ENCODE data around the gene RASGEF1C.

Gene RASGEF1C

DNA sequence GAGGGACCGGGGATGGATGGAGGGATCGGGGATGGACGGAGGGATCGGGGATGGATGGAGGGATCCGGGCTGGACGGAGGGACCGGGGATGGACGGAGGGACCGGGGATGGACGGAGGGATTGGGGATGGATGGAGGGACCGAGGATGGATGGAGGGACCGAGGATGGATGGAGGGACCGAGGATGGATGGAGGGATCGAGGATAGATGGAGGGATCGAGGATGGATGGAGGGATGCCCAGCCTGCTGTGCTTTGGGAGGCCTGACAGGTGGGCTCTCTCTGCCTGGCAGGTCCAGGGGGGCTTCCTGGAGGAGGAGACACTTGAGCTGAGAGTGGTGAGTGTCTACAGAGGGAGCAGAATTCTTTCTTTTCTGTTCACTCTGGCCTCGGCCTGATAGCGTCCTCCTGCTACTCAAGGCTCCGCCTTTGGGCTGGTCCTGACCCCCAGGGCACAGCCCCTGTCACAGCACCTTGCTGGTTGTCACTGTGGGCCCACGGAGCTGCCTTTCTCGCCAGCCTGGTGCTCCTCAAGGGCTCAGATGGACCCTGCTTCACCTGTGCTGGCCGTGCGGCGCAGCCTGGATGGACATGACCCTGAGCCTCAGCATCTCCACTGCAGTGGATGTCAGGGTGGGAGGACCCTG, 95.2 kb downstream of the RASGEF1C start:
- peaks cover 11% of the 10 kb centered on the region; the same call in 1 of the 2 replicates for H3K4me1 ChIP-seq (ENCODE audit: control insufficient read depth, insufficient read depth, low read length)
- no peaks in the 10 kb centered on the region for H3K36me3 ChIP-seq (ENCODE audit: control insufficient read depth, insufficient read depth, low read length)
- H3K27ac ChIP-seq (ENCODE audit: low read depth, low read length) = no peak overlapping the region
- H3K9me3 ChIP-seq (ENCODE audit: control insufficient read depth, insufficient read depth, low read depth, low read length) = no peaks in the 10 kb centered on the region
- no peak overlapping the region for H3K4me3 ChIP-seq (ENCODE audit: low read depth, low read length)
- H3K9ac ChIP-seq (ENCODE audit: low read length) = no peak overlapping the region
- H3K27me3 ChIP-seq (ENCODE audit: control insufficient read depth, insufficient read depth, low read length) = no peaks in the 10 kb centered on the region

DNA sequence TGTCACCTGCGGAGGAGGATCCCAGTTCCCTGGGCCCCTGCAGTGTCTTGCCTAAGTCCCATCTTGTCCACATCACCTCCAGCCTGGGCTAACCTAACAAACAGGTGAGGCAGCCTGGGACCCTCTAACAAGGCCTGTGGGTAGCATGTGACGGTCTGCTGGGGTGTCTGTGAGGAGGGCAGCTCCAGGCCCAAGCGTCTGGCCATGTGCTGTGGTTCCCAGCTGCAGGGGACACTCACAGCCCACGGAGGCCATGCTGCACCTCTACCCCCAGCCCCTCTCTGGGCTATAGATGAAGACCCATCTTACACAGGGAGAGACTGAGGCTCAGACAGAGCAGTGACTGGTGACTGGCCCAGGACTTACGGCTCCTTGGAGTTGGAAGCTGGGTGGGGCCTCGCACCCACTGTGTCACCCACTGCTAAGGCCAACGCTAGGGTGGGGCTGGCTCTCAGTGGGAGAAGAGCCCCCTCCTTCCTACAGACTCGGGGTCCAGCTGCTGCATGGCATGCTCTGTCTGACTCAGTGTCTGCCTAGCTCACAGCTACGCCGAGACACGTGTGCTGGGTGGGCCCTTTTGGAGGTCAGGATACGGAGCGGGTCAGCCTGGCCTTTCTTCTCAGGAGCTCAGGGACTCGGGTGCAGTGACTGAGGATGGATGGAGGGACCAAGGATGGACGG, 96.7 kb downstream of the RASGEF1C start:
- Histone ChIP-seq H3K36me3 (ENCODE audit: control insufficient read depth, insufficient read depth, low read length) (no peaks in the 10 kb centered on the region), H3K27me3 (ENCODE audit: control insufficient read depth, insufficient read depth, low read length) (no peaks in the 10 kb centered on the region), H3K9me3 (ENCODE audit: control insufficient read depth, insufficient read depth, low read depth, low read length) (peaks cover 9% of the 10 kb centered on the region), H3K4me3 (ENCODE audit: low read depth, low read length) (no peak overlapping the region), H3K27ac (ENCODE audit: low read depth, low read length) (no peak overlapping the region), H3K4me1 (ENCODE audit: control insufficient read depth, insufficient read depth, low read length) (peaks cover 11% of the 10 kb centered on the region; the same call in 1 of the 2 replicates), H3K9ac (ENCODE audit: low read length) (no peak overlapping the region)

DNA sequence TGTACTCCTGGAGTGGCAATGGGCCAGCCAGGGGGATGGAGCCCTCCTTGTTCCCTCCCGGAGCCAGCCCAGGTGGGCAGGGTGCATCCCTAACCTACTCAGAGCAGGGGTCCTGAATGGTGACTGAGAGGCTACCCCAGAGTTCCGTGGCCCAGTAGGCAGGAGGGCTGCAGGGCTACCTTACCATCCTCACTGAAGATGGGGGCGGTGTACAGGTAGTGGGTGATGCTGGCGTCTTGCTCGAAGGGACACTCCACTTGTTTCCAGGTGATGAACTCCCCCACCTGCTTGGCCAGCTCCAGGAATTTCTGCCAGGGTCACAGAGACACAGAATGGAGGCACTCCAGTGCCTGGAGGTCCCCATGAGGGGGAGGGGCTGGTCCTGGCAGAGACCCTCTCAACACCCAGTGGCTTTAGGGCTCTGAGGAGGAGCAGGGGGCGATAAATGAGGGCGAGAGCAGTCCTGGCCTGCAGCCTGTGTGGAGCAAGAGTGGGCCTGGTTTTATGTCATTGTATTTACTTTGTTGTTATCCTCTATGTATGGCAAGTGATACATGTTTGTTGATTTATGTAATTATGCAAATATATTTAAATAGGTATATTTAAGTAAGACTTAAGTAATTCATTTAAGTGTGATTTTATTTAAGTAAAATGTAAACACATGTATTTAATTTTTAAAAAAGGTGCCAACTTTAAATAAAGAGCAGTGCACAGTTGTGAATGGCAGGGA, 97.6 kb downstream of the RASGEF1C start:
- Histone ChIP-seq H3K27ac (ENCODE audit: low read depth, low read length) (no peak overlapping the region), H3K27me3 (ENCODE audit: control insufficient read depth, insufficient read depth, low read length) (no peaks in the 10 kb centered on the region), H3K36me3 (ENCODE audit: control insufficient read depth, insufficient read depth, low read length) (no peaks in the 10 kb centered on the region), H3K9ac (ENCODE audit: low read length) (no peak overlapping the region), H3K9me3 (ENCODE audit: control insufficient read depth, insufficient read depth, low read depth, low read length) (peaks cover 18% of the 10 kb centered on the region), H3K4me3 (ENCODE audit: low read depth, low read length) (no peak overlapping the region), H3K4me1 (ENCODE audit: control insufficient read depth, insufficient read depth, low read length) (peaks cover 9% of the 10 kb centered on the region; the same call in 1 of the 2 replicates)

DNA sequence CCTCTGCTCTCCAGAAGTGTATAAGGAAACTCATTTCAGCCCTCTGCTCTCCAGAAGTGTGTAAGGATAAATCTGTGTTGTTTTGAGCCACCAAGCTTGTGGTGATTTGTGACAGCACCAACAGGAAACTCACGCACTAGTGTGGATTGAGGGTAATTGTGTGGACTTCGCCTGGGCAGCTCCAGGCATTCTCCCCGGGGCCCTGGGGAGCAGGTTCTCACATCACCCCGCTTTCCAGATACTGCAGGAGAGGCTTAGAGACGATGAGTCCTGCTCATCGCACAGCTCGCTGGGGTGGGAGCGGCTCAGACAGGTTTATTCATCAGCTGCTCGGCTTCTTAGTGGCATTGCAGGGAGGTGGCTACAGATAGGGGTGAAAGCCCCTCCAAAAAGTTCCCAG, 99.1 kb downstream of the RASGEF1C start:
- Histone ChIP-seq H3K4me1 (ENCODE audit: control insufficient read depth, insufficient read depth, low read length) (0 out of 2 replicates have a peak, but pooled peaks cover 4% of the 10 kb centered on the region), H3K36me3 (ENCODE audit: control insufficient read depth, insufficient read depth, low read length) (no peaks in the 10 kb centered on the region), H3K27ac (ENCODE audit: low read depth, low read length) (no peak overlapping the region), H3K27me3 (ENCODE audit: control insufficient read depth, insufficient read depth, low read length) (no peaks in the 10 kb centered on the region), H3K4me3 (ENCODE audit: low read depth, low read length) (no peak overlapping the region), H3K9me3 (ENCODE audit: control insufficient read depth, insufficient read depth, low read depth, low read length) (peaks cover 26% of the 10 kb centered on the region), H3K9ac (ENCODE audit: low read length) (no peak overlapping the region)

DNA sequence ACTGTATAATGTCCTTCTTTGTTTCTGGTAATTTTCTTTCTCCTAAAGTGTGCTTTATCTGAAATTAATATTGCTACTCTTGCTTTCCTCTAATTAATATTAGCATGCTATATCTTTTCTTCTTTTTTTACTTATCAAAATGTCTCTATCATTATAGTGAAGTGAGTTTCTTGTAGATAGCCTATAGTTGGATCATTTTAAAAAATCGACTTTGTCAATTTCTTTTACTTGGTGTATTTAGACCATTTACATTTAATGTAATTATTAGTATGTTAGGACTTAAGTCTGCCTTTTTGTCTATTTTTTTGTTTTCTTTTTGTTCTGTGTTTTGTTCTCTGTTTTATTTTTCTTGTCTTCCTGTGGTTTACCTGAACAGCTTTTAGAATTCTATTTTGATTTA, 102.0 kb downstream of the RASGEF1C start:
- H3K36me3 ChIP-seq (ENCODE audit: control insufficient read depth, insufficient read depth, low read length) = no peaks in the 10 kb centered on the region
- H3K4me3 ChIP-seq (ENCODE audit: low read depth, low read length) = no peak overlapping the region
- no peak overlapping the region for H3K9ac ChIP-seq (ENCODE audit: low read length)

DNA sequence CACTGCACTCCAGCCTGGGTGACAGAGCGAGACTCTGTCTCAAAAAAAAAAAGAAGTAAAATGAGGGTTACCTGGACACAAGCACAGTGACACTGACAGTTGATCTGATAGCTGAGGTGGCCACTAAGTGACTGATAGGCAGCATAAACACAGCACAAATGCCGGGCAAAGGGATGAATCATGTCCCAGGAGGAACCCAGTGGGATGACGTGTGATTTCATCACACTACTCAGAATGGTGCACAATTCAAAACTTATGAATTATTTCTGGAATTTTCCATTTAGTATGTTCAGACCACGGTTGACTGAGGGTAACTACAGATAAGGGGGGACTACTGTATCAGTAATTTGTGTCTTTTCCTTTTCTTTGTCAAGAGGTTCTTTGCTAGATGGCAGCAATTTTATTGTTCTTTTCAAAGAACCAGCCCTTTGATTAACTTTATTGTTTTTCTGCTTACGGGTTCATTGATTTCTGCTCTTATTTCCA, 103.1 kb downstream of the RASGEF1C start:
- Histone ChIP-seq H3K9me3 (ENCODE audit: control insufficient read depth, insufficient read depth, low read depth, low read length) (peaks cover 26% of the 10 kb centered on the region), H3K9ac (ENCODE audit: low read length) (no peak overlapping the region), H3K4me3 (ENCODE audit: low read depth, low read length) (no peak overlapping the region), H3K4me1 (ENCODE audit: control insufficient read depth, insufficient read depth, low read length) (no peaks in the 10 kb centered on the region), H3K27ac (ENCODE audit: low read depth, low read length) (no peak overlapping the region), H3K36me3 (ENCODE audit: control insufficient read depth, insufficient read depth, low read length) (no peaks in the 10 kb centered on the region), H3K27me3 (ENCODE audit: control insufficient read depth, insufficient read depth, low read length) (no peaks in the 10 kb centered on the region)

More for the DNA sequence above, 102.0 kb downstream of the RASGEF1C start:
- H3K27ac ChIP-seq (ENCODE audit: low read depth, low read length) = no peak overlapping the region
- H3K27me3 ChIP-seq (ENCODE audit: control insufficient read depth, insufficient read depth, low read length) = no peaks in the 10 kb centered on the region
- peaks cover 26% of the 10 kb centered on the region for H3K9me3 ChIP-seq (ENCODE audit: control insufficient read depth, insufficient read depth, low read depth, low read length)
- 0 out of 2 replicates have a peak, but pooled peaks cover 4% of the 10 kb centered on the region for H3K4me1 ChIP-seq (ENCODE audit: control insufficient read depth, insufficient read depth, low read length)

DNA sequence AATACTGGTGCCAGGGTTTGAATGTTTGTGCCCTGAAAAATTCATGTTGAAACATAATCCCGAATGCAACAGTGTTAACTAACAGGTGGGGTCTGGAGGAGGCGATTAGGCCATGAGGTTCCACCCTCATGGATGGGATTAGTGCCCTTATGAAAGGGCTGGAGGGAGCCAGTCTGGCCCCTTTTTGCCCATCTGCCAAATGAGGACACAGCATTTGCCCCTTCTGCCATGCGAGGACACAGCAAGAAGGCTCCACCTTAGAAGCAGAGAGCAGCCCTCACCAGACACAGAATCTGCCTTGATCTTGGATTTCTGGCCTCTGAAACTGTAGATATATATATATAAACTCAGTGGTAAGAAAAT, 104.9 kb downstream of the RASGEF1C start:
- H3K9me3 ChIP-seq (ENCODE audit: control insufficient read depth, insufficient read depth, low read depth, low read length) = peaks cover 26% of the 10 kb centered on the region
- no peak overlapping the region for H3K4me3 ChIP-seq (ENCODE audit: low read depth, low read length)
- H3K36me3 ChIP-seq (ENCODE audit: control insufficient read depth, insufficient read depth, low read length) = no peaks in the 10 kb centered on the region

DNA sequence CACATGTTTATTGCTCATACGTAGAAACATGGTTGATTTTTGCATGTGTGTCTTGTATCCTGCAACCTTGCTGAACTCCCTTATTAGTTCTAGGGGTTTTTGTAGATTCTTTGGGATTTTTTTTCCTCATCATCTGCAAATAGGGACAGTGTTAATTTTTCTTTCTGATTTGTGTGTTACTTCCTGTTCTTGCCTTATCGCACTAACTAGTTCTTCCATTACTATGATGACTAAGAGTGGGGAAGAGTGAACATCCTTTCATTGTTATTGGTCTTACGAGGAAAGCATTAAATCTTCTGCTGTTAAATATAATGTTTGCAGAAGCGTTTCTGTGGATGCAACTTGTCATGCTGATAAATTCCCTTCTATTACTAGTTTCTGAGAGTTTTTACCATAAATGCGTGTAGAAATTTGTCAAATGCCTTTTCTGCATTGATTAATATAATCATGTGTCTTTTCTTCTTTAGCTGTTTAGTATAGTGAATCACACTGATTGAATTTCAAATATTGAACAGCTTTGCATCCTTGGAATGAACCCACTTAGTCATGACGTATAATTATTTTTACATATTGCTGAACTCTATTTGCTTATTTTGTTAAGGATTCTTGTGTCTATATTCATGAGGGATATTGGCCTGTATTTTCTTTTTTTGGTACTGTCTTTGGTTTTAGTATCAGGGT, 105.4 kb downstream of the RASGEF1C start:
- Histone ChIP-seq H3K27ac (ENCODE audit: low read depth, low read length) (no peak overlapping the region), H3K36me3 (ENCODE audit: control insufficient read depth, insufficient read depth, low read length) (no peaks in the 10 kb centered on the region), H3K4me3 (ENCODE audit: low read depth, low read length) (no peak overlapping the region), H3K4me1 (ENCODE audit: control insufficient read depth, insufficient read depth, low read length) (no peaks in the 10 kb centered on the region), H3K9ac (ENCODE audit: low read length) (no peak overlapping the region), H3K9me3 (ENCODE audit: control insufficient read depth, insufficient read depth, low read depth, low read length) (peaks cover 26% of the 10 kb centered on the region), H3K27me3 (ENCODE audit: control insufficient read depth, insufficient read depth, low read length) (no peaks in the 10 kb centered on the region)

More for the DNA sequence above, 104.9 kb downstream of the RASGEF1C start:
- Histone ChIP-seq H3K4me1 (ENCODE audit: control insufficient read depth, insufficient read depth, low read length) (no peaks in the 10 kb centered on the region), H3K27ac (ENCODE audit: low read depth, low read length) (no peak overlapping the region), H3K9ac (ENCODE audit: low read length) (no peak overlapping the region), H3K27me3 (ENCODE audit: control insufficient read depth, insufficient read depth, low read length) (no peaks in the 10 kb centered on the region)

DNA sequence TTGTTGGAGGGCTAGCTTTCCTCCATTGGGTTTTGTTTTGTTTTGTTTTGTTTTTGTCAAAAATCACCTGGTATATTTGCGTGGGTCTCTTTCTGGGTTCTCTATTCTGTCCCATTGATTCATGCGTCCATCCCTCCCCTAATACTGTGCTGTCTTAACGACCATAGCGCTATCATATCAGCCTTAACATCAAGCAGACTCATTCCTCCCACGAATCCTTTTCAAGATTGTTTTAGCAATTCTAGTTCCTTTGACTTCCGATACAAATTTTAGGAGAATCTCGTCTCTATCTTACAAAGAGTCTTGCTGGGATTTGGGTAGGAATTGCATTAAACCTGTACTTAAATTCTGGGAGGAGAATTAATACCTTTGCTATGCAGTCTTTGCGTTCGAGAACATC, 106.4 kb downstream of the RASGEF1C start:
- Histone ChIP-seq H3K27me3 (ENCODE audit: control insufficient read depth, insufficient read depth, low read length) (no peaks in the 10 kb centered on the region), H3K9ac (ENCODE audit: low read length) (no peak overlapping the region), H3K4me1 (ENCODE audit: control insufficient read depth, insufficient read depth, low read length) (no peaks in the 10 kb centered on the region), H3K9me3 (ENCODE audit: control insufficient read depth, insufficient read depth, low read depth, low read length) (peaks cover 19% of the 10 kb centered on the region), H3K27ac (ENCODE audit: low read depth, low read length) (no peak overlapping the region), H3K4me3 (ENCODE audit: low read depth, low read length) (no peak overlapping the region), H3K36me3 (ENCODE audit: control insufficient read depth, insufficient read depth, low read length) (no peaks in the 10 kb centered on the region)

DNA sequence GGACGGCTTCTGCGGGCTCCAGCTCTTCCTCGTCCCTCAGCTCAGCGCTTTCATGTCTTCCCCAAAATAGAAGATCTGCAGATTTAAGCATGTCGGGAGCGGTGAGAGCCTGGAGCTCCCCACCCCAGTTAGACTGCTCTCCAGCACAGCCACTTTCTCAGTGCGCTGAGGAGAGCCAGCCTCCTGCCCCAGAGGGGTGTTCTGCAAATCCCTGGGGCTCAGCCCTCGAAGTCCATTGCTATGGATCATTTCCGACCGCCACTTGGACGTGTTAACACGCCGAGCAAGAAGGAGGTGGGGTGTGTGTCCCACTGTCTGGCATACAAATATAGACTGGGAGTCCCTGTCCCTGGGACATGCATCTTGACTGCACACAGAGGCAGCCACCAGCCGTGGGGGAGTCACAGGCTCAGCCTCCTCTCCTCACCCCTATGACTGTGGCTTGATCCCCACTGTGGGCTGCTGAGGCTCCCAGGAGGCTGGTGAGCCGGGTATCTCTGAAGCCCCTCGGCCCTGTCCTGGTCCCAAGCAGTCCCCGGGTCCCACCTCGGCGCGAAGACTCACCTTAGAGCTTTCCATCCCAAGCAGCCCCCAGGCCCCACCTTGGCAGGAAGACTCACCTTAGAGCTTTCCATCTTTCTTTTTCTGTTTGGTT, 107.4 kb downstream of the RASGEF1C start:
- no peak overlapping the region for H3K27ac ChIP-seq (ENCODE audit: low read depth, low read length)
- no peak overlapping the region for H3K9ac ChIP-seq (ENCODE audit: low read length)
- H3K4me1 ChIP-seq (ENCODE audit: control insufficient read depth, insufficient read depth, low read length) = no peaks in the 10 kb centered on the region
- H3K27me3 ChIP-seq (ENCODE audit: control insufficient read depth, insufficient read depth, low read length) = no peaks in the 10 kb centered on the region
- no peaks in the 10 kb centered on the region for H3K36me3 ChIP-seq (ENCODE audit: control insufficient read depth, insufficient read depth, low read length)
- H3K4me3 ChIP-seq (ENCODE audit: low read depth, low read length) = no peak overlapping the region
- H3K9me3 ChIP-seq (ENCODE audit: control insufficient read depth, insufficient read depth, low read depth, low read length) = peaks cover 9% of the 10 kb centered on the region
